WTC11 (cell line): ENCODE results near the gene PTPN1. TPM values are rescaled to one million over a fixed set of nuclear protein-coding genes. Genes with fewer than 3 reads are reported as not detected.

Experiments used
- ATAC-seq: fragments of 200-7000 bp; cut with Tn5 transposase; 2 replicates; pipeline ENCODE4 v1.10.0; 2021; ENCODE audit warnings: mild to moderate bottlenecking, moderate library complexity
- CTCF ChIA-PET: fragments of 300-600 bp; sonication (Branson Sonifier 250); formaldehyde crosslinking; loops from one replicate; lab custom pipeline; 2021; ENCODE audit warnings: antibody characterized with exemption; lab: Charles Lee
- POLR2A ChIA-PET: fragments of 350-600 bp; sonication (Branson Sonifier 250); formaldehyde crosslinking; loops from one replicate; lab custom pipeline; 2021; ENCODE audit warnings: antibody characterized with exemption; lab: Charles Lee
- DNase-seq: peaks from one replicate; pipeline ENCODE4 v3.0.0; 2021; ENCODE audit warnings: low spot score
- H3K27ac Mint-ChIP-seq: 2 replicates; pipeline ENCODE4 v1.8.0; 2021; ENCODE audit warnings: mixed read lengths
- H3K27me3 Mint-ChIP-seq: 2 replicates; pipeline ENCODE4 v1.8.0; 2021; ENCODE audit warnings: low read depth, mild to moderate bottlenecking, moderate library complexity, mixed read lengths
- H3K36me3 Mint-ChIP-seq: 2 replicates; pipeline ENCODE4 v1.8.0; 2021; ENCODE audit warnings: mixed read lengths
- H3K4me1 Mint-ChIP-seq: 2 replicates; pipeline ENCODE4 v1.8.0; 2022; ENCODE audit warnings: mixed read lengths
- H3K4me3 Mint-ChIP-seq: 2 replicates; pipeline ENCODE4 v1.8.0; 2021; ENCODE audit warnings: mild to moderate bottlenecking, moderate library complexity, mixed read lengths
- H3K9me3 Mint-ChIP-seq: 2 replicates; pipeline ENCODE4 v1.8.0; 2021; ENCODE audit warnings: mixed read lengths
- ATF6 ChIP-seq: sonication (generic); formaldehyde crosslinking; IDR thresholded peaks from 2 replicates; pipeline ENCODE4 v1.8.1; 2023; ENCODE audit warnings: mild to moderate bottlenecking, missing genetic modification reagents
- CBFB ChIP-seq: sonication (generic); formaldehyde crosslinking; IDR thresholded peaks from 2 replicates; pipeline ENCODE4 v1.8.1; 2022; ENCODE audit warnings: mild to moderate bottlenecking, low read depth, missing genetic modification reagents
- FOXJ3 ChIP-seq: sonication (generic); formaldehyde crosslinking; IDR thresholded peaks from 2 replicates; pipeline ENCODE4 v1.9.0; 2021; ENCODE audit warnings: missing genetic modification reagents, mild to moderate bottlenecking, borderline replicate concordance
- FOXK1 ChIP-seq: sonication (generic); formaldehyde crosslinking; IDR thresholded peaks from 2 replicates; pipeline ENCODE4 v1.8.0; 2022; ENCODE audit warnings: mild to moderate bottlenecking, moderate library complexity, missing genetic modification reagents
- RORB ChIP-seq: fragments of 250-450 bp; sonication (Bioruptor Pico); IDR thresholded peaks from 2 replicates; pipeline ENCODE4 v1.9.0; 2021; ENCODE audit warnings: mild to moderate bottlenecking
- SMAD3 ChIP-seq: sonication (generic); formaldehyde crosslinking; IDR thresholded peaks from 2 replicates; pipeline ENCODE4 v1.8.0; 2022; ENCODE audit warnings: missing genetic modification reagents, mild to moderate bottlenecking, borderline replicate concordance
- SMAD4 ChIP-seq: sonication (generic); formaldehyde crosslinking; IDR thresholded peaks from 2 replicates; pipeline ENCODE4 v1.8.0; 2022; ENCODE audit warnings: mild to moderate bottlenecking, missing genetic modification reagents
- SP1 ChIP-seq: sonication (generic); formaldehyde crosslinking; conservative IDR thresholded peaks from 2 replicates; pipeline ENCODE4 v1.8.1; 2022; ENCODE audit warnings: missing genetic modification reagents
- TCF7 ChIP-seq: sonication (generic); formaldehyde crosslinking; IDR thresholded peaks from 2 replicates; pipeline ENCODE4 v1.8.0; 2022; ENCODE audit warnings: mild to moderate bottlenecking, low read depth, missing genetic modification reagents, moderate library complexity
- ZNF263 ChIP-seq: sonication (generic); formaldehyde crosslinking; IDR thresholded peaks from 2 replicates; pipeline ENCODE4 v1.8.1; 2022; ENCODE audit warnings: low read depth, mild to moderate bottlenecking, moderate library complexity, missing genetic modification reagents
- total RNA-seq: library from RNA; stranded (reverse); gene quantifications from 3 replicates; pipeline ENCODE4 v1.2.3, GENCODE V29; 2021
- TF ChIP-seq, protein P1 (sequence below): sonication (generic); formaldehyde crosslinking; IDR thresholded peaks from 2 replicates; pipeline ENCODE4 v1.8.0; 2022; ENCODE audit warnings: mild to moderate bottlenecking, missing genetic modification reagents
- TF ChIP-seq, protein P2 (sequence below): sonication (generic); formaldehyde crosslinking; IDR thresholded peaks from 2 replicates; pipeline ENCODE4 v1.8.0; 2022; ENCODE audit warnings: mild to moderate bottlenecking, missing genetic modification reagents
- TF ChIP-seq, protein P3 (sequence below): sonication (generic); formaldehyde crosslinking; IDR thresholded peaks from 2 replicates; pipeline ENCODE4 v1.8.1; 2023; ENCODE audit warnings: mild to moderate bottlenecking, missing genetic modification reagents
- TF ChIP-seq, protein P4 (sequence below): sonication (generic); formaldehyde crosslinking; IDR thresholded peaks from 2 replicates; pipeline ENCODE4 v1.8.1; 2022; ENCODE audit warnings: low read depth, missing genetic modification reagents, borderline replicate concordance
- TF ChIP-seq, protein P5 (sequence below): fragments of 250-450 bp; sonication (Bioruptor Pico); IDR thresholded peaks from 2 replicates; pipeline ENCODE4 v2.1.2; 2022; ENCODE audit warnings: mild to moderate bottlenecking, moderate library complexity
- TF ChIP-seq, protein P6 (sequence below): sonication (generic); formaldehyde crosslinking; IDR thresholded peaks from 2 replicates; pipeline ENCODE4 v1.8.1; 2022; ENCODE audit warnings: mild to moderate bottlenecking, moderate library complexity, missing genetic modification reagents
- TF ChIP-seq, protein P7 (sequence below): sonication (generic); formaldehyde crosslinking; conservative IDR thresholded peaks from 2 replicates; pipeline ENCODE4 v1.8.1; 2022; ENCODE audit warnings: mild to moderate bottlenecking, missing genetic modification reagents

Gene PTPN1
- total RNA-seq, 1 experiment from 2014 or later: 29.4 TPM

DNA sequence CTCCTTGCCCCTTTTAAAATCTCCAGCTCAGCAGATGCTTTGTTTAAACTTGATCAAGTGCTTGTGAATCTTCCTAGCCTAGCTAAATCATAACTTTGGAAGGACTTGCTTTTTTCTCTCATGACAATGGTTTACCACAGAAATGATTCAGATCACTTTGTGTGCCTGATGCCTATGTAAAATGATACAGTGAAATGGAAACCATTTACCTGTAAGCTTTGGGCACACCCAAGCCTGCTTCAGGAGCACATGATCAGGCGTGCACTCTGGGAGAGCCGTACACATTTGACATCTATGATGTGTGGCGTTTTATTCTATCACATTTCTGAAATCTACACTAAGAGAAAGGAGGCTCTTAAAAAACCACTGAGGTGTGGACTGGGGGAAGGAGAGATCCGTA lies 41.1 kb downstream of the PTPN1 start:
- H3K27me3 Mint-ChIP-seq: no peaks in the 10 kb centered on the region
- H3K27ac Mint-ChIP-seq: peak overlapping the region; percentile 34; the same call in 1 of the 2 replicates
- no peak overlapping the region for H3K4me3 Mint-ChIP-seq
- H3K4me1 Mint-ChIP-seq: 0 out of 2 replicates have a peak, but pooled peaks cover 5% of the 10 kb centered on the region
- DNase-seq (no peak), ATAC-seq (no peak)
- H3K9me3 Mint-ChIP-seq: no peaks in the 10 kb centered on the region
- POLR2A ChIA-PET: no interaction called here
- H3K36me3 Mint-ChIP-seq: no peaks in the 10 kb centered on the region
- TF ChIP-seq, protein P1, sequence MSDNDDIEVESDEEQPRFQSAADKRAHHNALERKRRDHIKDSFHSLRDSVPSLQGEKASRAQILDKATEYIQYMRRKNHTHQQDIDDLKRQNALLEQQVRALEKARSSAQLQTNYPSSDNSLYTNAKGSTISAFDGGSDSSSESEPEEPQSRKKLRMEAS (CRISPR knock-in tag): no peak
- TF ChIP-seq RORB (CRISPR knock-in tag) (no peak), SP1 (no peak), FOXK1 (CRISPR knock-in tag) (no peak), FOXJ3 (CRISPR knock-in tag) (no peak), CBFB (CRISPR knock-in tag) (no peak), SMAD4 (CRISPR knock-in tag) (no peak)
- TF ChIP-seq, protein P2, sequence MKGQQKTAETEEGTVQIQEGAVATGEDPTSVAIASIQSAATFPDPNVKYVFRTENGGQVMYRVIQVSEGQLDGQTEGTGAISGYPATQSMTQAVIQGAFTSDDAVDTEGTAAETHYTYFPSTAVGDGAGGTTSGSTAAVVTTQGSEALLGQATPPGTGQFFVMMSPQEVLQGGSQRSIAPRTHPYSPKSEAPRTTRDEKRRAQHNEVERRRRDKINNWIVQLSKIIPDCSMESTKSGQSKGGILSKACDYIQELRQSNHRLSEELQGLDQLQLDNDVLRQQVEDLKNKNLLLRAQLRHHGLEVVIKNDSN (CRISPR knock-in tag): no peak
- TF ChIP-seq, protein P3, sequence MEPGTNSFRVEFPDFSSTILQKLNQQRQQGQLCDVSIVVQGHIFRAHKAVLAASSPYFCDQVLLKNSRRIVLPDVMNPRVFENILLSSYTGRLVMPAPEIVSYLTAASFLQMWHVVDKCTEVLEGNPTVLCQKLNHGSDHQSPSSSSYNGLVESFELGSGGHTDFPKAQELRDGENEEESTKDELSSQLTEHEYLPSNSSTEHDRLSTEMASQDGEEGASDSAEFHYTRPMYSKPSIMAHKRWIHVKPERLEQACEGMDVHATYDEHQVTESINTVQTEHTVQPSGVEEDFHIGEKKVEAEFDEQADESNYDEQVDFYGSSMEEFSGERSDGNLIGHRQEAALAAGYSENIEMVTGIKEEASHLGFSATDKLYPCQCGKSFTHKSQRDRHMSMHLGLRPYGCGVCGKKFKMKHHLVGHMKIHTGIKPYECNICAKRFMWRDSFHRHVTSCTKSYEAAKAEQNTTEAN (CRISPR knock-in tag): no peak
- TF ChIP-seq, protein P4, sequence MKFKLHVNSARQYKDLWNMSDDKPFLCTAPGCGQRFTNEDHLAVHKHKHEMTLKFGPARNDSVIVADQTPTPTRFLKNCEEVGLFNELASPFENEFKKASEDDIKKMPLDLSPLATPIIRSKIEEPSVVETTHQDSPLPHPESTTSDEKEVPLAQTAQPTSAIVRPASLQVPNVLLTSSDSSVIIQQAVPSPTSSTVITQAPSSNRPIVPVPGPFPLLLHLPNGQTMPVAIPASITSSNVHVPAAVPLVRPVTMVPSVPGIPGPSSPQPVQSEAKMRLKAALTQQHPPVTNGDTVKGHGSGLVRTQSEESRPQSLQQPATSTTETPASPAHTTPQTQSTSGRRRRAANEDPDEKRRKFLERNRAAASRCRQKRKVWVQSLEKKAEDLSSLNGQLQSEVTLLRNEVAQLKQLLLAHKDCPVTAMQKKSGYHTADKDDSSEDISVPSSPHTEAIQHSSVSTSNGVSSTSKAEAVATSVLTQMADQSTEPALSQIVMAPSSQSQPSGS (CRISPR knock-in tag): no peak
- TF ChIP-seq, all 79 proteins: peak for 0
- CTCF ChIA-PET: interaction anchor here (1.6 kb wide), 1 partner anchor 37 kb away, joined by 4 read pairs; no protein-coding TSS in a partner anchor

GRCh38 chr20:50552979-50553378 lies 42.8 kb downstream of the PTPN1 start:
- ChIA-PET POLR2A (no interaction called here), CTCF (interaction anchor here (1.7 kb wide), 1 partner anchor 17 kb away, joined by 5 read pairs; no protein-coding TSS in a partner anchor)
- no peaks in the 10 kb centered on the region for H3K36me3 Mint-ChIP-seq
- H3K9me3 Mint-ChIP-seq: no peaks in the 10 kb centered on the region
- H3K27me3 Mint-ChIP-seq: no peaks in the 10 kb centered on the region
- H3K4me3 Mint-ChIP-seq: no peak overlapping the region
- ATAC-seq: no peak
- TF ChIP-seq SP1: no peak
- TF ChIP-seq ZNF263 (CRISPR knock-in tag): no peak
- TF ChIP-seq, protein P2 (CRISPR knock-in tag): no peak
- TF ChIP-seq, protein P5, sequence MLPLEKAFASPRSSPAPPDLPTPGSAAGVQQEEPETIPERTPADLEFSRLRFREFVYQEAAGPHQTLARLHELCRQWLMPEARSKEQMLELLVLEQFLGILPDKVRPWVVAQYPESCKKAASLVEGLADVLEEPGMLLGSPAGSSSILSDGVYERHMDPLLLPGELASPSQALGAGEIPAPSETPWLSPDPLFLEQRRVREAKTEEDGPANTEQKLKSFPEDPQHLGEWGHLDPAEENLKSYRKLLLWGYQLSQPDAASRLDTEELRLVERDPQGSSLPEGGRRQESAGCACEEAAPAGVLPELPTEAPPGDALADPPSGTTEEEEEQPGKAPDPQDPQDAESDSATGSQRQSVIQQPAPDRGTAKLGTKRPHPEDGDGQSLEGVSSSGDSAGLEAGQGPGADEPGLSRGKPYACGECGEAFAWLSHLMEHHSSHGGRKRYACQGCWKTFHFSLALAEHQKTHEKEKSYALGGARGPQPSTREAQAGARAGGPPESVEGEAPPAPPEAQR (CRISPR knock-in tag): no peak
- 0 out of 2 replicates have a peak, but pooled peaks cover 5% of the 10 kb centered on the region for H3K4me1 Mint-ChIP-seq
- H3K27ac Mint-ChIP-seq: no peak overlapping the region
- DNase-seq: no peak

GRCh38 chr20:50554694-50555579 lies 44.8 kb downstream of the PTPN1 start:
- no peaks in the 10 kb centered on the region for H3K9me3 Mint-ChIP-seq
- CTCF ChIA-PET: interaction anchor here (1.3 kb wide), 1 partner anchor 21 kb away, joined by 3 read pairs; no protein-coding TSS in a partner anchor
- 0 out of 2 replicates have a peak, but pooled peaks cover 5% of the 10 kb centered on the region for H3K4me1 Mint-ChIP-seq
- H3K27me3 Mint-ChIP-seq: no peaks in the 10 kb centered on the region
- H3K4me3 Mint-ChIP-seq: no peak overlapping the region
- H3K27ac Mint-ChIP-seq: no peak overlapping the region
- H3K36me3 Mint-ChIP-seq: no peaks in the 10 kb centered on the region
- POLR2A ChIA-PET: no interaction called here
- no peak for ATAC-seq
- no peak for DNase-seq
- TF ChIP-seq SMAD3 (CRISPR knock-in tag): no peak
- TF ChIP-seq, protein P6, sequence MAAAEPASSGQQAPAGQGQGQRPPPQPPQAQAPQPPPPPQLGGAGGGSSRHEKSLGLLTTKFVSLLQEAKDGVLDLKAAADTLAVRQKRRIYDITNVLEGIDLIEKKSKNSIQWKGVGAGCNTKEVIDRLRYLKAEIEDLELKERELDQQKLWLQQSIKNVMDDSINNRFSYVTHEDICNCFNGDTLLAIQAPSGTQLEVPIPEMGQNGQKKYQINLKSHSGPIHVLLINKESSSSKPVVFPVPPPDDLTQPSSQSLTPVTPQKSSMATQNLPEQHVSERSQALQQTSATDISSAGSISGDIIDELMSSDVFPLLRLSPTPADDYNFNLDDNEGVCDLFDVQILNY (CRISPR knock-in tag): no peak
- TF ChIP-seq, protein P7, sequence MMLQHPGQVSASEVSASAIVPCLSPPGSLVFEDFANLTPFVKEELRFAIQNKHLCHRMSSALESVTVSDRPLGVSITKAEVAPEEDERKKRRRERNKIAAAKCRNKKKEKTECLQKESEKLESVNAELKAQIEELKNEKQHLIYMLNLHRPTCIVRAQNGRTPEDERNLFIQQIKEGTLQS (CRISPR knock-in tag): no peak
- TF ChIP-seq TCF7 (CRISPR knock-in tag): no peak
- no peak for TF ChIP-seq ATF6
